ENCODE data around the gene RAD23A. TPM values are rescaled to one million over a fixed set of nuclear protein-coding genes. Genes with fewer than 3 reads are reported as not detected.

Gene RAD23A
- polyA plus RNA-seq, 2 of the 4 experiments (the other 2 are of a cell fraction) = 56.2 to 71.6 TPM

GRCh38 chr19:12946731-12947496 lies 1.3 kb downstream of the RAD23A start:
- FAIRE-seq (no peak), DNase-seq (ENCODE audit: low read depth in 1 of 2, low spot score in 1 of 2) (no peak), ATAC-seq (no peak)
- POLR2A ChIA-PET = interaction anchor here (0.6 to 0.9 kb wide), 2 partner anchors 9 to 10 kb away, joined by 3 read pairs; partner anchors contain the start of gene CALR
- Histone ChIP-seq H3K4me2 (peak overlapping the region; percentile 97), H3K9me3 (no peaks in the 10 kb centered on the region), H3K4me3 (peak overlapping the region; percentile 95), H3K27ac (peak overlapping the region; percentile 98 to 100), H3K4me1 (peaks cover 13% of the 10 kb centered on the region; the same call in 2 of the 3 replicates)
- TF ChIP-seq MAX (IDR thresholded peaks at IDR 0.05) (no peak), HMGXB4 (CRISPR knock-in tag; IDR thresholded peaks at IDR 0.05; ENCODE audit: borderline replicate concordance) (no peak), HOXB5 (CRISPR knock-in tag; IDR thresholded peaks at IDR 0.05) (no peak), POLR2AphosphoS2 (conservative IDR thresholded peaks at IDR 0.05; ENCODE audit: low read length) (no peak), ZFP36 (IDR thresholded peaks at IDR 0.05; ENCODE audit: borderline replicate concordance, partially characterized antibody) (no peak), SREBF2 (IDR thresholded peaks at IDR 0.05) (no peak), FOSL2 (IDR thresholded peaks at IDR 0.05) (no peak), FOSL2 (CRISPR knock-in tag; IDR thresholded peaks at IDR 0.05) (no peak), CBX2 (IDR thresholded peaks at IDR 0.05; ENCODE audit: borderline replicate concordance, low read depth) (no peak), USF2 (IDR thresholded peaks at IDR 0.05) (no peak), ZSCAN20 (CRISPR knock-in tag; IDR thresholded peaks at IDR 0.05) (no peak), NPAS2 (CRISPR knock-in tag; IDR thresholded peaks at IDR 0.05; ENCODE audit: borderline replicate concordance) (no peak)
- whole genome bisulfite sequencing (ENCODE audit: missing lambda C conversion rate) = 57% methylated on average over 14 of the region's 14 CpGs
- CTCF ChIA-PET = interaction anchor here (1.3 to 2.7 kb wide), 2 partner anchors 18 to 147 kb away, joined by 3 to 10 read pairs; no protein-coding TSS in a partner anchor

GRCh38 chr19:12947702-12948611 lies 2.3 kb downstream of the RAD23A start:
- no peak for TF ChIP-seq CHD2 (IDR thresholded peaks at IDR 0.05; ENCODE audit: low read length, partially characterized antibody)
- no peak for TF ChIP-seq RCOR1 (IDR thresholded peaks at IDR 0.05; ENCODE audit: low read depth, low read length)
- no peak for TF ChIP-seq ZSCAN20 (CRISPR knock-in tag; IDR thresholded peaks at IDR 0.05)
- no peak for TF ChIP-seq ATOH8 (CRISPR knock-in tag; IDR thresholded peaks at IDR 0.05; ENCODE audit: low read depth)
- TF ChIP-seq HOXB13 (CRISPR knock-in tag; IDR thresholded peaks at IDR 0.05; ENCODE audit: low read depth) = no peak
- TF ChIP-seq FOSL2 (IDR thresholded peaks at IDR 0.05) = no peak
- TF ChIP-seq FOSL2 (CRISPR knock-in tag; IDR thresholded peaks at IDR 0.05) = no peak
- TF ChIP-seq MAZ (IDR thresholded peaks at IDR 0.05; ENCODE audit: borderline replicate concordance, low read depth, low read length) = no peak
- no peak for TF ChIP-seq EHMT2 (IDR thresholded peaks at IDR 0.05; ENCODE audit: low read depth)
- TF ChIP-seq RARB (CRISPR knock-in tag; IDR thresholded peaks at IDR 0.05) = no peak
- no peak for TF ChIP-seq PBX3 (IDR thresholded peaks at IDR 0.05)
- no peak for TF ChIP-seq CEBPB (IDR thresholded peaks at IDR 0.05)
- TF ChIP-seq RNF2 (IDR thresholded peaks at IDR 0.05; ENCODE audit: borderline replicate concordance, low read depth) = no peak
- TF ChIP-seq GATA3 (IDR thresholded peaks at IDR 0.05; ENCODE audit: borderline replicate concordance) = no peak
- TF ChIP-seq MAFK (IDR thresholded peaks at IDR 0.05; ENCODE audit: partially characterized antibody) = no peak
- TF ChIP-seq BCL3 (IDR thresholded peaks at IDR 0.05) = no peak
- no peak for TF ChIP-seq USF2 (IDR thresholded peaks at IDR 0.05)
- no peak for TF ChIP-seq KDM1A (IDR thresholded peaks at IDR 0.05; ENCODE audit: low read depth)
- TF ChIP-seq CBX8 (IDR thresholded peaks at IDR 0.05) = no peak
- FAIRE-seq (no peak), DNase-seq (ENCODE audit: low read depth in 1 of 2, low spot score in 1 of 2) (no peak), ATAC-seq (no peak)
- H3K4me2 ChIP-seq = peak overlapping the region; percentile 97
- peaks cover 13% of the 10 kb centered on the region; the same call in 2 of the 3 replicates for H3K4me1 ChIP-seq
- CTCF ChIA-PET = interaction anchor here (1.0 to 2.7 kb wide), 3 partner anchors 9 to 146 kb away, joined by 3 to 10 read pairs (median 3); partner anchors contain the start of gene CALR
- WGBS (ENCODE audit: missing lambda C conversion rate) = 92% methylated on average over 23 of the region's 28 CpGs
- no peak overlapping the region for H3K27ac ChIP-seq
- H3K9me3 ChIP-seq = no peaks in the 10 kb centered on the region
- H3K4me3 ChIP-seq = no peak overlapping the region
- POLR2A ChIA-PET = no interaction called here

Data from A549 (cell line).